Activated T-cell treated with anti-CD3 and anti-CD28 coated beads, Interleukin-2, amount 50 U/mL, for 72 hours (primary cell): ENCODE results near the gene NAXD. TPM values are rescaled to one million over a fixed set of nuclear protein-coding genes. Genes with fewer than 3 reads are reported as not detected.
"Not testable (repeated sequence)": the region's sequence is repeated elsewhere in the genome, so short reads cannot be mapped to it uniquely, and the experiment has no call there.

Experiments used
- ATAC-seq, 2 donors: fragments of 150-1000 bp; cut with Tn5 transposase; replicated peaks in 1 of 2; 2 replicates each; pipeline ENCODE4 v1.10.0; 2021; ENCODE audit warnings: moderate library complexity in 2 of 2, mild to moderate bottlenecking in 1 of 2
- DNase-seq, 2 donors: peaks; one replicate each; pipeline ENCODE4 v3.0.0; 2021 to 2022; ENCODE audit warnings: mixed read lengths in 1 of 2
- H3K27ac Mint-ChIP-seq: one replicate; pipeline ENCODE4 v1.8.0; 2022; ENCODE audit warnings: mild to moderate bottlenecking, moderate library complexity, mixed read lengths
- H3K27me3 Mint-ChIP-seq: one replicate; pipeline ENCODE4 v1.8.0; 2022; ENCODE audit warnings: low read depth, mixed read lengths
- H3K36me3 Mint-ChIP-seq, 2 donors: one replicate each; pipeline ENCODE4 v1.8.0; 2022; ENCODE audit warnings: mixed read lengths in 2 of 2, mild to moderate bottlenecking in 1 of 2; ENCODE audit not compliant: insufficient read depth in 2 of 2
- H3K4me1 Mint-ChIP-seq: one replicate; pipeline ENCODE4 v1.8.0; 2022; ENCODE audit warnings: low read depth, mixed read lengths
- H3K4me3 Mint-ChIP-seq, 2 donors: one replicate each; pipeline ENCODE4 v1.8.0; 2022; ENCODE audit warnings: mild to moderate bottlenecking in 2 of 2, mixed read lengths in 2 of 2, moderate library complexity in 2 of 2
- H3K9me3 Mint-ChIP-seq, 2 donors: one replicate each; pipeline ENCODE4 v1.8.0; 2022; ENCODE audit warnings: mixed read lengths in 2 of 2
- total RNA-seq, 2 donors: library from RNA; stranded (reverse); gene quantifications; one replicate each; pipeline ENCODE4 v1.2.3, GENCODE V29; 2022

The NAXD gene
- total RNA-seq = 10 to 100 TPM; 27.4 to 29.4 TPM

- Mint-ChIP-seq H3K4me3 (peak within 1 kb of the TSS; percentile 93 to 95), H3K27ac (peak within 1 kb of the TSS; percentile 94), H3K9me3 (peaks cover 2 to 9% of the 10 kb centered on the region in 2 donors), H3K27me3 (no peaks in the 10 kb centered on the region), H3K36me3 (peaks cover 4 to 9% of the 10 kb centered on the region in 2 donors), H3K4me1 (peaks cover 48% of the 10 kb centered on the region)
- ATAC-seq (peak; percentile 87 to 90), DNase-seq (peak; percentile 88)
Measured at GRCh38 chr13:110615322-110616102, at the start of gene NAXD. Gene NAXD (plus strand): TSS chr13:110615545. CDS start chr13:110615602, 57 bp downstream.

- H3K27me3 Mint-ChIP-seq = peaks cover 41% of the 10 kb centered on the region
- DNase-seq = no peak
Measured at GRCh38 chr13:110566171-110566570, 49.2 kb upstream of the NAXD start.

GRCh38 chr13:110568612-110569011 is 46.7 kb upstream of the NAXD start:
- H3K4me1 Mint-ChIP-seq = no peaks in the 10 kb centered on the region
- H3K27ac Mint-ChIP-seq = no peak overlapping the region
- H3K4me3 Mint-ChIP-seq = no peak overlapping the region
- H3K27me3 Mint-ChIP-seq = peaks cover 51% of the 10 kb centered on the region
- H3K9me3 Mint-ChIP-seq = no peaks in the 10 kb centered on the region
- ATAC-seq = no peak
- no peaks in the 10 kb centered on the region for H3K36me3 Mint-ChIP-seq
- DNase-seq = no peak

More at GRCh38 chr13:110566171-110566570, 49.2 kb upstream of the NAXD start:
- H3K36me3 Mint-ChIP-seq = no peaks in the 10 kb centered on the region
- no peak overlapping the region for H3K27ac Mint-ChIP-seq
- no peak overlapping the region for H3K4me3 Mint-ChIP-seq
- no peaks in the 10 kb centered on the region for H3K9me3 Mint-ChIP-seq
- H3K4me1 Mint-ChIP-seq = peaks cover 8% of the 10 kb centered on the region
- no peak for ATAC-seq

GRCh38 chr13:110569962-110570361 is 45.4 kb upstream of the NAXD start:
- not testable (repeated sequence) for ATAC-seq, DNase-seq, H3K4me3 Mint-ChIP-seq, H3K4me1 Mint-ChIP-seq, H3K9me3 Mint-ChIP-seq, H3K27ac Mint-ChIP-seq, H3K36me3 Mint-ChIP-seq
- peaks cover 51% of the 10 kb centered on the region for H3K27me3 Mint-ChIP-seq

- no peak overlapping the region for H3K4me3 Mint-ChIP-seq
- peaks cover 7% of the 10 kb centered on the region for H3K4me1 Mint-ChIP-seq
- H3K36me3 Mint-ChIP-seq = no peaks in the 10 kb centered on the region
- H3K27me3 Mint-ChIP-seq = peaks cover 55% of the 10 kb centered on the region
- H3K27ac Mint-ChIP-seq = no peak overlapping the region
- ATAC-seq = no peak
- no peak for DNase-seq
- H3K9me3 Mint-ChIP-seq = no peaks in the 10 kb centered on the region
Measured at GRCh38 chr13:110570886-110571285, 44.5 kb upstream of the NAXD start.

- Mint-ChIP-seq H3K27me3 (peaks cover 60% of the 10 kb centered on the region), H3K36me3 (no peaks in the 10 kb centered on the region)
- no peak for ATAC-seq
Measured at GRCh38 chr13:110571896-110572777, 43.2 kb upstream of the NAXD start.

GRCh38 chr13:110572778-110573118 is 42.6 kb upstream of the NAXD start:
- no peaks in the 10 kb centered on the region for H3K36me3 Mint-ChIP-seq

More at GRCh38 chr13:110571896-110572777, 43.2 kb upstream of the NAXD start:
- no peaks in the 10 kb centered on the region for H3K9me3 Mint-ChIP-seq
- peaks cover 11% of the 10 kb centered on the region for H3K4me1 Mint-ChIP-seq
- no peak for DNase-seq
- H3K27ac Mint-ChIP-seq = no peak overlapping the region
- no peak overlapping the region for H3K4me3 Mint-ChIP-seq

GRCh38 chr13:110574161-110574560 is 41.2 kb upstream of the NAXD start:
- Mint-ChIP-seq H3K27ac (no peak overlapping the region), H3K27me3 (peaks cover 76% of the 10 kb centered on the region), H3K9me3 (no peaks in the 10 kb centered on the region), H3K36me3 (no peaks in the 10 kb centered on the region), H3K4me3 (no peak overlapping the region), H3K4me1 (peaks cover 11% of the 10 kb centered on the region)
- DNase-seq (no peak), ATAC-seq (no peak)

More at GRCh38 chr13:110572778-110573118, 42.6 kb upstream of the NAXD start:
- peaks cover 66% of the 10 kb centered on the region for H3K27me3 Mint-ChIP-seq
- DNase-seq = no peak
- ATAC-seq = no peak
- no peak overlapping the region for H3K4me3 Mint-ChIP-seq
- peaks cover 11% of the 10 kb centered on the region for H3K4me1 Mint-ChIP-seq
- H3K27ac Mint-ChIP-seq = no peak overlapping the region
- no peaks in the 10 kb centered on the region for H3K9me3 Mint-ChIP-seq

GRCh38 chr13:110575322-110576069 is 39.8 kb upstream of the NAXD start:
- Mint-ChIP-seq H3K27ac (no peak overlapping the region), H3K36me3 (no peaks in the 10 kb centered on the region), H3K27me3 (peaks cover 75% of the 10 kb centered on the region), H3K9me3 (no peaks in the 10 kb centered on the region), H3K4me3 (peak overlapping the region; percentile 54 to 59), H3K4me1 (peaks cover 11% of the 10 kb centered on the region)
- DNase-seq (peak; percentile 14 to 24), ATAC-seq (peak; percentile 71 to 77)

GRCh38 chr13:110576070-110576394 is 39.3 kb upstream of the NAXD start:
- H3K4me3 Mint-ChIP-seq = peak overlapping the region; percentile 54 to 59
- no peaks in the 10 kb centered on the region for H3K36me3 Mint-ChIP-seq
- DNase-seq (no peak), ATAC-seq (no peak)
- H3K9me3 Mint-ChIP-seq = no peaks in the 10 kb centered on the region
- peaks cover 13% of the 10 kb centered on the region for H3K4me1 Mint-ChIP-seq
- H3K27me3 Mint-ChIP-seq = peaks cover 78% of the 10 kb centered on the region
- H3K27ac Mint-ChIP-seq = no peak overlapping the region

- H3K27ac Mint-ChIP-seq = no peak overlapping the region
- no peak overlapping the region for H3K4me3 Mint-ChIP-seq
- no peak for DNase-seq
- H3K27me3 Mint-ChIP-seq = peaks cover 76% of the 10 kb centered on the region
- H3K4me1 Mint-ChIP-seq = peaks cover 18% of the 10 kb centered on the region
- H3K36me3 Mint-ChIP-seq = no peaks in the 10 kb centered on the region
- H3K9me3 Mint-ChIP-seq = no peaks in the 10 kb centered on the region
- no peak for ATAC-seq
Measured at GRCh38 chr13:110576736-110577476, 38.4 kb upstream of the NAXD start.

GRCh38 chr13:110578363-110578762 is 37.0 kb upstream of the NAXD start:
- DNase-seq = no peak
- H3K36me3 Mint-ChIP-seq = no peaks in the 10 kb centered on the region
- H3K27ac Mint-ChIP-seq = no peak overlapping the region
- no peak overlapping the region for H3K4me3 Mint-ChIP-seq
- H3K27me3 Mint-ChIP-seq = peaks cover 65% of the 10 kb centered on the region
- H3K9me3 Mint-ChIP-seq = no peaks in the 10 kb centered on the region
- peaks cover 18% of the 10 kb centered on the region for H3K4me1 Mint-ChIP-seq
- no peak for ATAC-seq
